UCSD-AML1 (cell line): Measurements from ENCODE around the gene DALRD3.
"Not testable (repeated sequence)": the region's sequence is repeated elsewhere in the genome, so short reads cannot be mapped to it uniquely, and the experiment has no call there.

Experiments
- DNase-seq: peaks from one replicate; lab custom pipeline; 2025; ENCODE audit not compliant: unreplicated experiment; lab: John Stamatoyannopoulos, UW

Gene DALRD3

GRCh38 chr3:49021813-49022687, 3.7 kb upstream of the DALRD3 start, which contains the start of gene NDUFAF3:
Gene NDUFAF3 (plus strand): TSS chr3:49022121. CDS start chr3:49022145, 24 bp downstream.
- peak; percentile 92 for DNase-seq

- peak; percentile 98 for DNase-seq
Observed at GRCh38 chr3:49021213-49021812, 2.9 kb upstream of the DALRD3 start.

- peak; percentile 69 for DNase-seq
Observed at GRCh38 chr3:49020330-49021212, 2.2 kb upstream of the DALRD3 start.

GRCh38 chr3:49019941-49020329, 1.6 kb upstream of the DALRD3 start:
- DNase-seq = no peak

- no peak for DNase-seq
Observed at GRCh38 chr3:49018707-49019006, 277 bp upstream of the DALRD3 start.

GRCh38 chr3:49017229-49017970, 980 bp downstream of the DALRD3 start:
- no peak for DNase-seq

- DNase-seq = no peak
Observed at GRCh38 chr3:49016414-49017228, 1.8 kb downstream of the DALRD3 start.

GRCh38 chr3:49015765-49016164, 2.6 kb downstream of the DALRD3 start:
- DNase-seq = no peak

- DNase-seq = no peak
Observed at GRCh38 chr3:49015072-49015471, 3.3 kb downstream of the DALRD3 start.

- DNase-seq = peak; percentile 49
Observed at GRCh38 chr3:49013738-49014660, 4.4 kb downstream of the DALRD3 start.

- DNase-seq = no peak
Observed at GRCh38 chr3:49013113-49013737, 5.2 kb downstream of the DALRD3 start.

- no peak for DNase-seq
Observed at GRCh38 chr3:49012441-49013017, 5.9 kb downstream of the DALRD3 start.

GRCh38 chr3:49009396-49009795, 9.0 kb downstream of the DALRD3 start:
- DNase-seq = no peak

- not testable (repeated sequence) for DNase-seq
Observed at GRCh38 chr3:49008627-49009026, 9.8 kb downstream of the DALRD3 start.

- DNase-seq = peak; percentile 85
Observed at GRCh38 chr3:49007771-49008528, 10.4 kb downstream of the DALRD3 start.

GRCh38 chr3:49007068-49007770, 11.2 kb downstream of the DALRD3 start, which contains the start of gene WDR6:
Gene WDR6 (plus strand): TSS chr3:49007391. CDS start chr3:49007432, 41 bp downstream.
- DNase-seq = peak; percentile 96
